ENCODE results near the gene ZP1.
A peak's percentile ranks its signal among the peaks of the same experiment; 100 is the strongest.

The ZP1 gene

DNA sequence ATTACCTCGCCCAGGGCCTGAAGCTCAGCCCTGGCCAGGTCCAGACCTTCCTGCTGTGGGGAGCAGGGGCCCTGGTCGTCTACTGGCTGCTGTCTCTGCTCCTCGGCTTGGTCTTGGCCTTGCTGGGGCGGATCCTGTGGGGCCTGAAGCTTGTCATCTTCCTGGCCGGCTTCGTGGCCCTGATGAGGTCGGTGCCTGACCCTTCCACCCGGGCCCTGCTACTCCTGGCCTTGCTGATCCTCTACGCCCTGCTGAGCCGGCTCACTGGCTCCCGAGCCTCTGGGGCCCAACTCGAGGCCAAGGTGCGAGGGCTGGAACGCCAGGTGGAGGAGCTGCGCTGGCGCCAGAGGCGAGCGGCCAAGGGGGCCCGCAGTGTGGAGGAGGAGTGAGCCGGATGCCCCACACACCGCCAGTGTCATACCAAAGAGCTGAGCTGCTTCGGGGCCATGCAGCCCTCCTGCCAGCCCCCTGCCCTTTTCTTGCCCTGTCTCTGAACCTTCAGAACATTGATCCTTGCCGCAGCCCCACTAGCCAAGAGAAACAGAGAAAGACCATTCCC, 54.5 kb downstream of the ZP1 start:
- no peak for DNase-seq (ENCODE audit: low spot score)
- no peak for FAIRE-seq

DNA sequence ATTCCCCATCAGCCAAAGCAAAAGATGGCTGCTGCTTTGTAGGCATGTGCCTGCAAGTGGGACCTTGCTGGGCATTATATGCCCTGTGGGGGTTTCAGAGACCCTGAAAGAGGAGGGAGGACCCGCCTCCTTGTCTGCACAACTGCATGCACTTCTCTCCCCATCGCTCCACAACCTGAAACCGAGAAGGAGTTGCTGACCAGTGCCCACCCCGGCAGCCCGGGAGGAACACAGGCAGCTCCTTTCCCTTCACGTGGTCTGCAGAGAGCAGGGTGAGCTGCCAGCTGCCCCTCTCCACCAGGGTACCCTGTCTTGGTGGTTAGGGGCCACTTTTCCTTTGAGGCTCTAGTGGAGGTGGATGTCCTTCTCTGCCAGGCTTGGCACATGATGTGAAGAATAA, 55.6 kb downstream of the ZP1 start:
- FAIRE-seq, result no peak
- no peak for DNase-seq (ENCODE audit: low spot score)

DNA sequence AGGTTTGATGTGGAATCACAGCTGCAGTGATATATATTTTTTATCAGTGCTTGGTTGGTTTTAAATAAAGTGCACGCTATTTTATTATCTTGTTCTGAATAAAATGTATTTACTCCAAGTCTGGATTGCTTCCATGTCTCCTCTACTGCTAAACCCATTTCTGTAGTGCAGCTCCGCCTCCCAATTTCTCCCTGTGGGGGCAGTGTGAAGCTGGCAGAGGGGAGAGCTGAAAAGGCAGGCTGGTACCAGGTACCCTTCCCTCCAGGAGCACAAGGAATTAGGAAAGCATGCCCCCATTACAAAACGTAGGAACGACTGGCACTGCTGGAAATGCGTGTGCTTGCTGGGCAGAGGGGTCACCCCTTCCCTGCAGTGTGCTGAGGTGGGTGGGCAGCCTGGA, 56.0 kb downstream of the ZP1 start:
- DNase-seq (ENCODE audit: low spot score) (no peak), FAIRE-seq (no peak)

DNA sequence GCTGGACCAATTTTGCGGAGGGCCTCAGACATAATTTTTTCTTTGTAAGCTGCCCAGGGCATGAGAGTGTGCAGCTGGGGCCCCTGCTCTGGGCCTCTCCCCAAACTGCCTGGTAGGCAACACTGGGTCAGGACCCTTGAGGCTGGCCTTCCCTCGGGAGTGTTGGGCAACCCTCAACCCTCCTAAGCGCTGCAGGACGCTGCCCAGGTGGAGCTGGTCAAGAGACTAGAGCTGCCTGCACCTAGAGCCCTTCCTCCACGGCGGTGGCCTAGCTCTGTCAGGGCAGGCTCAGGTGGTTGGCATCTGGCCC, 56.4 kb downstream of the ZP1 start:
- FAIRE-seq (no peak), DNase-seq (ENCODE audit: low spot score) (no peak)

DNA sequence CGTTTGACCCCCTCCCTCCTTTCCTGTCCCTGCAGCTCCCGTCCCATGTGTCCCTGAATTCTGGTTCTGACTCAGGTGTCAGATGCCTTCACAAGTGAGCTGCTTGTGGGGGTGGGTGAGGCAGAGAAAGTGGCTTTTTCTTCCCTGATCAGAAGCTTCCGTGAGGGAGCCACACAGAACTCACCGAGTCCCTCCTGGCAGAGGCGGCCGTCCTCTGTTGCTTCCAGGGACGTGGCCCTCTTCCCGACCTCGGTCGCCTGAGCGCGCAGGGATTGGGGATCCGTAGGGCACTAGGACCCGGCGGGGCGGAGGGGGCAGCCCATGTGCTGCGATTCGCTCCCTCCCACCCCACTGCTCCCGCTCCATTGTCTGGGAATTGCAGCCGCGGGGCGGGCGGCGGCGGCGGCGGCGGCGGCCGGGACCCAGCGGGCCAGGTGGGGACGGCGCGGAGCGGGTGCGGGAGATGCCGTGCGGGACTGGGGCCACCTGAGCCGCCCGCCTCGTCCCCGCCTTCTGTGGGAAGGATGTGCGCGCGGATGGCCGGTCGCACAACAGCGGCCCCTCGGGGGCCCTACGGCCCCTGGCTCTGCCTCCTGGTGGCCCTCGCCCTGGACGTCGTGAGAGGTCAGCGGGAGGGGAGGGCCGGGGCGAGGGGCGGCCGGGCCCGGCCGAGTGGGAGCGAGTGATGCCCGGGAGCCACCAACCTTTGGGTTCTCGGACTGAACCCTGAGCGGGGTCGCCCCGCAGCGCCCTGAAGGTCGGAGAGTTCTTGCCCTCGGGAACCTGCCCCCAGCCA, 57.0 kb downstream of the ZP1 start, which contains the start of gene TMEM132A:
Gene TMEM132A, plus strand, starts transcription at position 351 of the 796 bp plus-strand sequence. Its CDS starts 174 bp downstream, at position 525.
- FAIRE-seq (peak; percentile 58), DNase-seq (ENCODE audit: low spot score) (peak; percentile 92)

Measured in urothelium cell line (cell line).